B cell (primary cell): ENCODE results near the gene LUZP1. TPM values are rescaled to one million over a fixed set of nuclear protein-coding genes. Genes with fewer than 3 reads are reported as not detected.

Source experiments
- ATAC-seq: fragments of 200-7000 bp; cut with Tn5 transposase; one replicate; pipeline ENCODE4 v1.10.0; 2021; ENCODE audit warnings: low read depth, mild to moderate bottlenecking, moderate number of reproducible peaks, moderate library complexity
- CTCF ChIA-PET: fragments of 350-600 bp; sonication (Branson Sonifier 250); formaldehyde crosslinking; loops from one replicate; lab custom pipeline; 2021; ENCODE audit warnings: antibody characterized with exemption, inconsistent platforms; lab: Charles Lee
- POLR2A ChIA-PET: fragments of 350-600 bp; sonication (Branson Sonifier 250); formaldehyde crosslinking; loops from one replicate; lab custom pipeline; 2021; ENCODE audit warnings: antibody characterized with exemption; lab: Charles Lee
- DNase-seq: peaks from one replicate; pipeline ENCODE4 v3.0.0; 2013
- H2AFZ ChIP-seq: 2 replicates; pipeline ENCODE4 v1.6.1; 2012; ENCODE audit warnings: mild to moderate bottlenecking, low read depth, low read length; ENCODE audit not compliant: insufficient read depth, poor library complexity, severe bottlenecking
- H3K27ac ChIP-seq, 2 donors: 1 replicate in 1 of 2; 2 replicates in 1 of 2; pipeline ENCODE4 v1.5.1; 2012 to 2013; ENCODE audit warnings: low read length in 2 of 2, mild to moderate bottlenecking in 2 of 2, moderate library complexity in 1 of 2
- H3K27me3 ChIP-seq, 4 experiments: fragments of 200-600 bp in 1 of 4; sonication (generic) in 1 of 4; replicated peaks in 1 of 4; 1 replicate in 2 of 4; 2 replicates in 2 of 4; pipeline versions ENCODE4 v1.6.1 to v1.7.0; 2013 to 2016; ENCODE audit warnings: low read length in 3 of 4, mild to moderate bottlenecking in 2 of 4, mixed read lengths in 1 of 4, moderate library complexity in 1 of 4; ENCODE audit not compliant: insufficient read depth in 4 of 4, control insufficient read depth in 3 of 4; ENCODE audit errors: control extremely low read depth in 1 of 4
- H3K36me3 ChIP-seq, 2 experiments: replicated peaks in 1 of 2; 1 replicate in 1 of 2; 2 replicates in 1 of 2; pipeline versions ENCODE4 v1.6.1 to v1.7.1; 2013; ENCODE audit warnings: low read length in 1 of 2; ENCODE audit not compliant: insufficient read depth in 2 of 2, control insufficient read depth in 1 of 2; ENCODE audit errors: control extremely low read depth in 1 of 2, extremely low read depth in 1 of 2
- H3K4me1 ChIP-seq, 2 donors: fragments of 200-600 bp in 1 of 2; sonication (generic) in 1 of 2; 1 replicate in 1 of 2; 2 replicates in 1 of 2; pipeline versions ENCODE4 v1.5.1 to v1.6.1; 2013 to 2017; ENCODE audit warnings: low read length in 2 of 2; ENCODE audit not compliant: control insufficient read depth in 2 of 2, insufficient read depth in 2 of 2
- H3K4me2 ChIP-seq: replicated peaks from 2 replicates; pipeline ENCODE3; 2012; ENCODE audit warnings: mild to moderate bottlenecking, low read depth, low read length; ENCODE audit not compliant: poor library complexity, severe bottlenecking
- H3K4me3 ChIP-seq, 5 experiments: fragments of 200-600 bp in 1 of 5; sonication (generic) in 1 of 5; 1 replicate in 3 of 5; 2 replicates in 2 of 5; pipeline versions ENCODE4 v1.5.1 to v1.7.0; 2011 to 2016; ENCODE audit warnings: low read length in 4 of 5, mild to moderate bottlenecking in 4 of 5, low read depth in 2 of 5, control low read depth in 1 of 5, moderate library complexity in 1 of 5; ENCODE audit not compliant: insufficient read depth in 1 of 5; ENCODE audit errors: control extremely low read depth in 1 of 5, extremely low read depth in 1 of 5
- H3K79me2 ChIP-seq: fragments of 200-600 bp; sonication (generic); one replicate; pipeline ENCODE4 v1.6.0; 2016; ENCODE audit warnings: low read length; ENCODE audit not compliant: control insufficient read depth, insufficient read depth
- H3K9ac ChIP-seq: fragments of 200-600 bp; sonication (generic); 2 replicates; pipeline ENCODE4 v1.6.1; 2017; ENCODE audit warnings: mild to moderate bottlenecking, low read length, moderate library complexity
- H3K9me3 ChIP-seq, 3 donors: one replicate each; pipeline versions ENCODE4 v1.6.1 to v1.7.1; 2013; ENCODE audit warnings: low read length in 2 of 3; ENCODE audit not compliant: control insufficient read depth in 2 of 3, insufficient read depth in 1 of 3; ENCODE audit errors: control extremely low read depth in 1 of 3
- H4K20me1 ChIP-seq: 2 replicates; pipeline ENCODE4 v1.6.0; 2012; ENCODE audit warnings: mild to moderate bottlenecking, low read length; ENCODE audit not compliant: insufficient read depth, control insufficient read depth, poor library complexity, severe bottlenecking
- H3K27ac Mint-ChIP-seq: one replicate; pipeline ENCODE4 v1.8.0; 2021; ENCODE audit warnings: mixed read lengths
- H3K27me3 Mint-ChIP-seq: one replicate; pipeline ENCODE4 v1.8.0; 2021; ENCODE audit warnings: mixed read lengths
- H3K4me1 Mint-ChIP-seq: one replicate; pipeline ENCODE4 v1.8.0; 2021; ENCODE audit warnings: mixed read lengths
- H3K4me3 Mint-ChIP-seq: one replicate; pipeline ENCODE4 v1.8.0; 2021; ENCODE audit warnings: mixed read lengths
- H3K9me3 Mint-ChIP-seq: one replicate; pipeline ENCODE4 v1.8.0; 2022; ENCODE audit warnings: mixed read lengths; ENCODE audit not compliant: insufficient read depth
- CTCF ChIP-seq: fragments of 200-600 bp; IDR thresholded peaks from one replicate; pipeline ENCODE4 v1.8.0; 2022; ENCODE audit warnings: antibody characterized with exemption, mild to moderate bottlenecking
- EZH2 ChIP-seq: IDR thresholded peaks from 2 replicates; pipeline ENCODE4 v1.6.1; 2012; ENCODE audit warnings: borderline replicate concordance, low read depth, mild to moderate bottlenecking, moderate library complexity, low read length; ENCODE audit not compliant: insufficient read depth, poor library complexity, severe bottlenecking
- WGBS: methylation state at CpG from one replicate; pipeline ENCODE4 v1.1.5; 2013; ENCODE audit warnings: missing lambda C conversion rate; ENCODE audit not compliant: insufficient coverage; 5-methylcytosine and 5-hydroxymethylcytosine counted together
- intact Hi-C: fragments of 100-400 bp; cut with micrococcal nuclease; formaldehyde crosslinking; loops from one replicate; pipeline ENCODE4 v1.10.0; 2022
- polyA plus RNA-seq: library from polyadenylated mRNA; depleted of rRNA; stranded (reverse); fragments of >200 nt; gene quantifications from 2 replicates; pipeline ENCODE4 v1.2.3, GENCODE V29; 2012
- total RNA-seq, 2 donors: library from RNA; stranded (reverse); fragments of 120-200 nt in 1 of 2; gene quantifications; 1 replicate in 1 of 2; 2 replicates in 1 of 2; pipeline versions ENCODE4 v1.2.3 to v1.2.4, GENCODE V29; 2013 to 2022

The LUZP1 gene
- total and polyA plus RNA-seq, 2 donors (not counting 1 experiment from before 2014, with no cell fraction given), result 2.0 to 12.9 TPM

- no peak for DNase-seq
- no peak for ATAC-seq
- intact Hi-C loops, result no loop called here
- POLR2A ChIA-PET, result no interaction called here
- no peaks in the 10 kb centered on the region for H3K27me3 Mint-ChIP-seq
- WGBS, result 14% methylated on average over 1 of the region's 3 CpGs
- no peak for TF ChIP-seq CTCF
- H3K79me2 ChIP-seq, result no peaks in the 10 kb centered on the region
- no peaks in the 10 kb centered on the region for H3K4me1 ChIP-seq
- no peaks in the 10 kb centered on the region for H3K9me3 Mint-ChIP-seq
- H3K4me3 Mint-ChIP-seq, result no peak overlapping the region
- H3K4me2 ChIP-seq, result no peak overlapping the region
- H3K27ac Mint-ChIP-seq, result no peak overlapping the region
- no peak overlapping the region for H2AFZ ChIP-seq
- H3K36me3 ChIP-seq, result peaks cover 0 to 59% of the 10 kb centered on the region in 2 experiments
- no peaks in the 10 kb centered on the region for H4K20me1 ChIP-seq
- H3K27me3 ChIP-seq, result no peaks in the 10 kb centered on the region
- H3K27ac ChIP-seq, result no peak overlapping the region
- no peaks in the 10 kb centered on the region for H3K4me1 Mint-ChIP-seq
- H3K4me3 ChIP-seq, result no peak overlapping the region
- CTCF ChIA-PET, result interaction anchor here (2.7 to 20.1 kb wide), 2 partner anchors 13 to 94 kb away, joined by 9 to 884 read pairs; no protein-coding TSS in a partner anchor
- no peak overlapping the region for H3K9ac ChIP-seq
- H3K9me3 ChIP-seq, result no peaks in the 10 kb centered on the region
Observed at GRCh38 chr1:23085696-23086095, 83.0 kb downstream of the LUZP1 start.

- Histone ChIP-seq H3K36me3 (peaks cover 0 to 66% of the 10 kb centered on the region in 2 experiments), H2AFZ (no peak overlapping the region), H3K4me2 (no peak overlapping the region), H4K20me1 (no peaks in the 10 kb centered on the region), H3K27ac (no peak overlapping the region), H3K9me3 (no peaks in the 10 kb centered on the region), H3K4me1 (no peaks in the 10 kb centered on the region), H3K9ac (no peak overlapping the region), H3K79me2 (no peaks in the 10 kb centered on the region), H3K27me3 (no peaks in the 10 kb centered on the region), H3K4me3 (no peak overlapping the region)
- no peaks in the 10 kb centered on the region for H3K27me3 Mint-ChIP-seq
- no peak overlapping the region for H3K4me3 Mint-ChIP-seq
- no peak overlapping the region for H3K27ac Mint-ChIP-seq
- H3K4me1 Mint-ChIP-seq, result no peaks in the 10 kb centered on the region
- no peak for DNase-seq
- no peak for ATAC-seq
- TF ChIP-seq CTCF, result no peak
- no peak for TF ChIP-seq EZH2
- CTCF ChIA-PET, result interaction anchor here (2.7 to 20.1 kb wide), 2 partner anchors 14 to 95 kb away, joined by 9 to 884 read pairs; no protein-coding TSS in a partner anchor
- WGBS, result 99% methylated on average over 8 of the region's 8 CpGs
- intact Hi-C loops, result no loop called here
- POLR2A ChIA-PET, result no interaction called here
- no peaks in the 10 kb centered on the region for H3K9me3 Mint-ChIP-seq
Observed at GRCh38 chr1:23084880-23085279, 83.8 kb downstream of the LUZP1 start.
